WTC11 (cell line): ENCODE results near the gene WNT16. TPM values are rescaled to one million over a fixed set of nuclear protein-coding genes. Genes with fewer than 3 reads are reported as not detected.

Source experiments
- total RNA-seq: library from RNA; stranded (reverse); gene quantifications from 3 replicates; pipeline ENCODE4 v1.2.3, GENCODE V29; 2021

Gene WNT16
- total RNA-seq, 1 experiment from 2014 or later = 0.33 TPM

Other genes with a start within 250 kb of the WNT16 start
- gene FAM3C, start 67.3 kb downstream of the WNT16 start, total RNA-seq = 51.2 to 65.7 TPM (median 54.4 TPM) in 3 replicates